MCF 10A (cell line): ENCODE measurements around the gene RNF220. TPM values are rescaled to one million over a fixed set of nuclear protein-coding genes. Genes with fewer than 3 reads are reported as not detected.

ENCODE experiments used
- BruUV-seq: library from RNA; stranded (reverse); fragments of 400-500 nt; replicated peaks from 2 replicates; lab custom pipeline; 2021; lab: Mats Ljungman, UMichigan
- CTCF ChIA-PET: fragments of 300-600 bp; sonication (Branson Sonifier 250); formaldehyde crosslinking; extraction: SDS; loops from one replicate; lab custom pipeline; 2021; ENCODE audit warnings: antibody characterized with exemption, inconsistent platforms; lab: Yijun Ruan, JAX
- POLR2A ChIA-PET: fragments of 300-600, 350-650 bp; sonication (Branson Sonifier 250); formaldehyde crosslinking; extraction: SDS; loops from one replicate; lab custom pipeline; 2020; ENCODE audit warnings: antibody characterized with exemption, inconsistent platforms; lab: Yijun Ruan, JAX
- DNase-seq: peaks from one replicate; pipeline ENCODE4 v3.0.0-alpha.2; 2018; ENCODE audit not compliant: unreplicated experiment
- H3K27ac Mint-ChIP-seq: one replicate; pipeline ENCODE4 v1.8.0; 2022; ENCODE audit warnings: mild to moderate bottlenecking, low read depth, mixed read lengths; ENCODE audit not compliant: unreplicated experiment
- H3K27me3 Mint-ChIP-seq: one replicate; pipeline ENCODE4 v1.8.0; 2022; ENCODE audit warnings: mixed read lengths; ENCODE audit not compliant: insufficient read depth, unreplicated experiment
- H3K36me3 Mint-ChIP-seq: one replicate; pipeline ENCODE4 v1.8.0; 2022; ENCODE audit warnings: mild to moderate bottlenecking, moderate library complexity, mixed read lengths; ENCODE audit not compliant: insufficient read depth, unreplicated experiment
- H3K4me1 Mint-ChIP-seq: one replicate; pipeline ENCODE4 v1.8.0; 2022; ENCODE audit warnings: mixed read lengths; ENCODE audit not compliant: insufficient read depth, unreplicated experiment
- H3K4me3 Mint-ChIP-seq: one replicate; pipeline ENCODE4 v1.8.0; 2022; ENCODE audit warnings: mild to moderate bottlenecking, moderate library complexity, mixed read lengths; ENCODE audit not compliant: unreplicated experiment
- H3K9me3 Mint-ChIP-seq: one replicate; pipeline ENCODE4 v1.8.0; 2022; ENCODE audit warnings: mixed read lengths; ENCODE audit not compliant: unreplicated experiment
- CTCF ChIP-seq: fragments of 200-600 bp; IDR thresholded peaks from one replicate; pipeline ENCODE4 v1.8.0; 2022; ENCODE audit warnings: antibody characterized with exemption, mild to moderate bottlenecking; ENCODE audit not compliant: unreplicated experiment
- intact Hi-C: fragments of 100-400 bp; cut with micrococcal nuclease; formaldehyde crosslinking; loops from 2 replicates; pipeline ENCODE4 v1.14.1; 2022
- total RNA-seq: library from RNA; stranded (reverse); gene quantifications from 2 replicates; pipeline ENCODE4 v1.2.3, GENCODE V29; 2022

Gene RNF220
- total RNA-seq, 1 experiment from 2014 or later: 67.1 TPM

GRCh38 chr1:44641126-44642102 lies 236.4 kb downstream of the RNF220 start:
- Mint-ChIP-seq H3K4me1 (no peaks in the 10 kb centered on the region), H3K4me3 (no peak overlapping the region), H3K27me3 (no peaks in the 10 kb centered on the region), H3K9me3 (no peaks in the 10 kb centered on the region), H3K36me3 (peaks cover 84% of the 10 kb centered on the region), H3K27ac (no peak overlapping the region)
- ChIA-PET CTCF (interaction anchor here (0.6 to 7.5 kb wide), 3 partner anchors 10 to 603 kb away, joined by 4 to 63 read pairs (median 5); no protein-coding TSS in a partner anchor), POLR2A (interaction anchor here (1.4 to 2.5 kb wide), 2 partner anchors 9 to 11 kb away, joined by 4 to 11 read pairs; no protein-coding TSS in a partner anchor)
- intact Hi-C loops: no loop called here
- no TSS peak for BruUV-seq
- DNase-seq: no peak
- no peak for TF ChIP-seq CTCF

- POLR2A ChIA-PET: interaction anchor here (1.4 to 2.5 kb wide), 2 partner anchors 10 kb away, joined by 4 to 11 read pairs; no protein-coding TSS in a partner anchor
- peaks cover 78% of the 10 kb centered on the region for H3K36me3 Mint-ChIP-seq
- H3K27me3 Mint-ChIP-seq: no peaks in the 10 kb centered on the region
- BruUV-seq: no TSS peak
- H3K27ac Mint-ChIP-seq: no peak overlapping the region
- no peak for TF ChIP-seq CTCF
- no peaks in the 10 kb centered on the region for H3K4me1 Mint-ChIP-seq
- DNase-seq: no peak
- no peaks in the 10 kb centered on the region for H3K9me3 Mint-ChIP-seq
- no peak overlapping the region for H3K4me3 Mint-ChIP-seq
- intact Hi-C loops: no loop called here
- CTCF ChIA-PET: interaction anchor here (0.9 to 7.5 kb wide), 2 partner anchors 9 to 18 kb away, joined by 5 to 63 read pairs; no protein-coding TSS in a partner anchor
Observed at GRCh38 chr1:44642255-44642654, 237.2 kb downstream of the RNF220 start.

- Mint-ChIP-seq H3K4me3 (no peak overlapping the region), H3K4me1 (no peaks in the 10 kb centered on the region), H3K36me3 (peaks cover 72% of the 10 kb centered on the region), H3K27me3 (no peaks in the 10 kb centered on the region), H3K27ac (peak overlapping the region; percentile 21), H3K9me3 (no peaks in the 10 kb centered on the region)
- no peak for TF ChIP-seq CTCF
- intact Hi-C loops: no loop called here
- DNase-seq: no peak
- ChIA-PET POLR2A (no interaction called here), CTCF (interaction anchor here (7.5 kb wide), 1 partner anchor 9 kb away, joined by 63 read pairs; no protein-coding TSS in a partner anchor)
- no TSS peak for BruUV-seq
Observed at GRCh38 chr1:44642925-44643324, 237.9 kb downstream of the RNF220 start.
